ENCODE results near the gene DCDC1.

Gene DCDC1

GRCh38 chr11:31160504-31161422 is 208.8 kb downstream of the DCDC1 start:
- no peak overlapping the region for H3K4me3 ChIP-seq (ENCODE audit: low read depth, low read length)
- peak; percentile 38; the same call in 1 of the 2 replicates for TF ChIP-seq CTCF (IDR thresholded peaks at IDR 0.05; ENCODE audit: borderline replicate concordance, insufficient read depth, low read depth, low read length)

- TF ChIP-seq CTCF (IDR thresholded peaks at IDR 0.05; ENCODE audit: borderline replicate concordance, insufficient read depth, low read depth, low read length), result no peak
- no peak overlapping the region for H3K4me3 ChIP-seq (ENCODE audit: low read depth, low read length)
Measured at GRCh38 chr11:31150841-31151240, 218.7 kb downstream of the DCDC1 start.

GRCh38 chr11:31150011-31150410 is 219.5 kb downstream of the DCDC1 start:
- TF ChIP-seq CTCF (IDR thresholded peaks at IDR 0.05; ENCODE audit: borderline replicate concordance, insufficient read depth, low read depth, low read length), result no peak
- no peak overlapping the region for H3K4me3 ChIP-seq (ENCODE audit: low read depth, low read length)

- TF ChIP-seq CTCF (IDR thresholded peaks at IDR 0.05; ENCODE audit: borderline replicate concordance, insufficient read depth, low read depth, low read length), result no peak
- no peak overlapping the region for H3K4me3 ChIP-seq (ENCODE audit: low read depth, low read length)
Measured at GRCh38 chr11:31141789-31142188, 227.8 kb downstream of the DCDC1 start.

GRCh38 chr11:31139479-31139878 is 230.1 kb downstream of the DCDC1 start:
- no peak overlapping the region for H3K4me3 ChIP-seq (ENCODE audit: low read depth, low read length)
- TF ChIP-seq CTCF (IDR thresholded peaks at IDR 0.05; ENCODE audit: borderline replicate concordance, insufficient read depth, low read depth, low read length), result no peak

GRCh38 chr11:31132531-31133421 is 236.8 kb downstream of the DCDC1 start:
- TF ChIP-seq CTCF (IDR thresholded peaks at IDR 0.05; ENCODE audit: borderline replicate concordance, insufficient read depth, low read depth, low read length), result no peak
- no peak overlapping the region for H3K4me3 ChIP-seq (ENCODE audit: low read depth, low read length)
